GM18526 (cell line): ENCODE measurements around the gene NUDCD2.

Source experiments
- POLR2A ChIP-seq: IDR thresholded peaks from 3 replicates; pipeline ENCODE4 v1.6.1; 2011; ENCODE audit not compliant: insufficient read length; ENCODE audit errors: extremely low read depth

The NUDCD2 gene

GRCh38 chr5:163489055-163489744 is 29.3 kb upstream of the NUDCD2 start:
- TF ChIP-seq POLR2A = no peak

- TF ChIP-seq POLR2A = no peak
These were observed 19.0 kb upstream of the NUDCD2 start for GRCh38 chr5:163478982-163479271.

GRCh38 chr5:163478126-163478981 is 18.5 kb upstream of the NUDCD2 start:
- TF ChIP-seq POLR2A = no peak

DNA sequence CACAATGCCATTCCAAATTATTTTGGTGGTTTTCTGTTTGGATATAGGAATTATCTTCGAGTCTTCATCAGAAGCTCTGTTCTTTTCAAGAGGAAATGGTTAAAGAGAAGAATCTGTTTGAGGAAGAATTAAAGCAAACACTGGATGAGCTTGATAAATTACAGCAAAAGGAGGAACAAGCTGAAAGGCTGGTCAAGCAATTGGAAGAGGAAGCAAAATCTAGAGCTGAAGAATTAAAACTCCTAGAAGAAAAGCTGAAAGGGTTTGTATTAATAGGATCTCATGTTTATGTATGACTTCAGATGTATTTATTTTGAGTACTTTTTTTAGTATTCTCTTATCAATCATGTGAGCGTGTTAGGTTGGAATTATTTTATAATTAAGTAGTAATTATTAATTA is 15.5 kb upstream of the NUDCD2 start:
- TF ChIP-seq POLR2A = no peak

- no peak for TF ChIP-seq POLR2A
These were observed 13.8 kb upstream of the NUDCD2 start for GRCh38 chr5:163473635-163474243.

DNA sequence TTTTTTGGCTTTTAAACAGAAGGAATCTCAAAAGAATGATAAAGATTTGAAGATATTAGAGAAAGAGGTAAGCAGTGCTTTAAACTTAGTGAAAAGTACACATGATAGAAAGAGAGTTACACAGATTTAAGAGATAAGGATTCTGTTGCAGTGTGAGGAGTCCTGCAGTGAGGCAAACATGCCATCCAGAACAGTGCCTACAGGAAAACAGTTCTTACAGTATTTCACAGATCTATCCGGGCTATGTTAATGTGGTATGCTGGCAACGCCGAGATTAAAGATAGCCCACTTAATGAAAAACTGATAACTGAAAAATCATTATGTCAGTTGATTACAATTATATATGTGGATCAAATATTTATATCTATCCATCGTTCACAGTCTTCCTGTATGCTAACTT is 7.8 kb upstream of the NUDCD2 start:
- no peak for TF ChIP-seq POLR2A

DNA sequence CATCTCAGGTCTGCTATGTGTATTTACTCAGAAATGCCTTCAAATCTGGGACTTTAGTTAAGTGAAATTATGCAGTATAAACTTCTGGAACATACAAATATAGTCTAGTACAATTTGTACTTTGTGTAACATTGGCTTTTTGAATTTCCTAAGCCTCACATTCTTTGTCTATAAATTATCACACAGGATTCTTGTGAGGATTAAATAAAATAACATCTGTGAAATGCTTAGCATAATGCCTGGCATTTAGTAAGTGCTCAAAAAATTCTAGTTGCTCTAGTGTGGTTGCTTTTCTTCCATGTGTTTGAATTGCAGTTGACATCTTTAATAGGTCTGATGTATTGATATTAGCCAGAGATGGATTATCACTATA is 3.1 kb upstream of the NUDCD2 start:
- TF ChIP-seq POLR2A = no peak

- peak; percentile 64 for TF ChIP-seq POLR2A
These were observed 765 bp upstream of the NUDCD2 start, which contains the start of gene HMMR for GRCh38 chr5:163460562-163461171. TSS of gene HMMR (plus strand) at chr5:163460632. CDS start at chr5:163460693, 61 bp downstream.

- TF ChIP-seq POLR2A = no peak
These were observed 462 bp downstream of the NUDCD2 start for GRCh38 chr5:163459462-163459818.

- no peak for TF ChIP-seq POLR2A
These were observed 1.0 kb downstream of the NUDCD2 start for GRCh38 chr5:163458778-163459385.

GRCh38 chr5:163456840-163457239 is 3.1 kb downstream of the NUDCD2 start:
- TF ChIP-seq POLR2A = no peak

DNA sequence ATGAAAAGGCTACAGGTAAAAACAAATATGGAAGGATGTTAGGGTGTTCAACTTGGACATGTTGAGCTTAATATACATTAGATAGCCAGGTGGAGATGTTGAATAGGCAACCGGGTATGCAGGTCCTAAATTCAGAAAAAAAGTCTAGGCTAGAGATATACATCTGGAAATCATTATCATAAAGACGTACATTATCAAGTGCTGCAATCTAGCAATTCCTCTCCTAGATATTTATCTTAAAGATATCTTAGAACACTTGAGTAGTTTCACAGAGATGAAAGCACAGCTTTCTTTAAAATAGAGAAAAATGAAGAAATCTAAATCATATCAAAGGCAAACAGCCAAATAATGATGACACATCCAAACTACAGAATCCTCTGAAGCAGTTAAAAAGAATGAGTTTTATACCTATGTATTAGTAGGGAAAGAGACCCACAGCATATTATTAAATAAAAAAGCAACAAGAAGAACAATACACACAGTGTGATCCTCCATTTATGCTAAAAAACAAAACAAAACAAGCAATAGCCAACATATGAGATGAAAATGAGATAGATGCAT is 3.8 kb downstream of the NUDCD2 start:
- no peak for TF ChIP-seq POLR2A

DNA sequence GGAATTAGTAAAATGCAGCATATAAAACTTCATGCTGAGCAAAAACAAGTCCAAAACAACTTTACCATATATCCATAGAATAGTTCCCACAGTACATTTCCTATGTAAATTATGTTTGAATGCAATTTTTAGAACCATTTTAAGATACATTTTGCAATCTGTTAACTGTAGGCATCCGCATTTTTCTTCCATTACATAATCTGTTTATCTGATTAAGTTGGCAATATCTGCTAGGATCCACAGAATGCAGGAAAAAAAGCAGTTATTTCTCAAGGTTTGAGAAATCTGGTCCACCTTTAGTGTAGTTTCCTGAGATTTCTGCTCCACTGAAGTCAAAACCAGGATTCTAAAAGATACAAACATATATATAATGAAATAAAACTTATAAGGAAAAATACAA is 6.2 kb downstream of the NUDCD2 start:
- TF ChIP-seq POLR2A = no peak

- no peak for TF ChIP-seq POLR2A
These were observed 8.4 kb downstream of the NUDCD2 start for GRCh38 chr5:163451489-163451888.

GRCh38 chr5:163448491-163448890 is 11.4 kb downstream of the NUDCD2 start:
- TF ChIP-seq POLR2A = no peak
